ENCODE results near the gene ZNF791. TPM values are rescaled to one million over a fixed set of nuclear protein-coding genes. Genes with fewer than 3 reads are reported as not detected.

The ZNF791 gene
- total and polyA plus RNA-seq, 2 experiments from 2014 or later = 12.2 to 15.3 TPM

DNA sequence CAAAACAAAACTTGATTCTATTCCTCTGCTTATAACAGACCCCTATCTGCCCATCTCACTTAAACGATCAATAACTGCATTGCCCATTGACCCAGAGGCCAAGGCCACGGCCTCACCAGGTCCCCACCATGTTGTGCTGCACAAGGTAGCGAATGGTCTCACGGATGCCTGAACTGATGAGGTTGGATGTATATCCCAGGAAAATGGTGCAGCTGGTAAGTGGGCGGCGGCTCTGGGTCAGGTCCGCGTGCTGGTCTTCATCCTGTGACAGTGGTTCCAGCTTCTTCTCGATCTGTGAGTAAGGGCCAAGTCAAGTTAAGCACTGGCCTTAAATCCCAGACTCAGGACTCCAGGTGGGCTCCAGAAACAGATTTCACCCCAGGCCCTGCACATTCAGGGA, 69.3 kb downstream of the ZNF791 start:
- Histone ChIP-seq H4K20me1 (replicated peaks; ENCODE audit: insufficient read depth) (peaks cover 10% of the 10 kb centered on the region), H3K27me3 (ENCODE audit: insufficient read depth) (no peaks in the 10 kb centered on the region), H3F3A (replicated peaks; ENCODE audit: low read depth) (peaks cover 24% of the 10 kb centered on the region), H3K9me2 (ENCODE audit: insufficient read depth) (no peaks in the 10 kb centered on the region), H3K79me2 (replicated peaks; ENCODE audit: insufficient read depth) (peaks cover 9% of the 10 kb centered on the region), H2AFZ (no peak overlapping the region), H3K27ac (ENCODE audit: low read depth) (no peak overlapping the region), H3K4me1 (ENCODE audit: insufficient read depth) (no peaks in the 10 kb centered on the region), H3K36me3 (ENCODE audit: insufficient read depth) (peaks cover 19% of the 10 kb centered on the region; the same call in 1 of the 2 replicates), H3K4me2 (no peak overlapping the region), H3K4me3 (peak overlapping the region; percentile 60; the same call in 1 of the 2 replicates)
- Mint-ChIP-seq H3K9me3 (peaks cover 4% of the 10 kb centered on the region; the same call in 1 of the 3 replicates), H3K4me3 (peak overlapping the region; percentile 92), H3K4me1 (peaks cover 2% of the 10 kb centered on the region; the same call in 2 of the 3 replicates), H3K36me3 (ENCODE audit: low read depth) (peaks cover 54% of the 10 kb centered on the region), H3K27me3 (ENCODE audit: insufficient read depth, low read depth, poor library complexity) (peaks cover 25% of the 10 kb centered on the region), H3K27ac (no peak overlapping the region)
- TF ChIP-seq ZNF114 (CRISPR knock-in tag; IDR thresholded peaks at IDR 0.05) (no peak), NANOG (IDR thresholded peaks at IDR 0.05; ENCODE audit: borderline replicate concordance) (no peak), CREB1 (CRISPR knock-in tag; IDR thresholded peaks at IDR 0.05; ENCODE audit: low read depth) (no peak), STAT1 (IDR thresholded peaks at IDR 0.05; ENCODE audit: unreplicated experiment) (no peak), EZH2 (IDR thresholded peaks at IDR 0.05; ENCODE audit: low read depth, unreplicated experiment) (no peak), JUNB (IDR thresholded peaks at IDR 0.05; ENCODE audit: unreplicated experiment) (no peak), EZH2phosphoT487 (IDR thresholded peaks at IDR 0.05; ENCODE audit: unreplicated experiment) (no peak), POLR2AphosphoS5 (IDR thresholded peaks at IDR 0.05; ENCODE audit: low read depth) (no peak)
- TF ChIP-seq, protein P1, sequence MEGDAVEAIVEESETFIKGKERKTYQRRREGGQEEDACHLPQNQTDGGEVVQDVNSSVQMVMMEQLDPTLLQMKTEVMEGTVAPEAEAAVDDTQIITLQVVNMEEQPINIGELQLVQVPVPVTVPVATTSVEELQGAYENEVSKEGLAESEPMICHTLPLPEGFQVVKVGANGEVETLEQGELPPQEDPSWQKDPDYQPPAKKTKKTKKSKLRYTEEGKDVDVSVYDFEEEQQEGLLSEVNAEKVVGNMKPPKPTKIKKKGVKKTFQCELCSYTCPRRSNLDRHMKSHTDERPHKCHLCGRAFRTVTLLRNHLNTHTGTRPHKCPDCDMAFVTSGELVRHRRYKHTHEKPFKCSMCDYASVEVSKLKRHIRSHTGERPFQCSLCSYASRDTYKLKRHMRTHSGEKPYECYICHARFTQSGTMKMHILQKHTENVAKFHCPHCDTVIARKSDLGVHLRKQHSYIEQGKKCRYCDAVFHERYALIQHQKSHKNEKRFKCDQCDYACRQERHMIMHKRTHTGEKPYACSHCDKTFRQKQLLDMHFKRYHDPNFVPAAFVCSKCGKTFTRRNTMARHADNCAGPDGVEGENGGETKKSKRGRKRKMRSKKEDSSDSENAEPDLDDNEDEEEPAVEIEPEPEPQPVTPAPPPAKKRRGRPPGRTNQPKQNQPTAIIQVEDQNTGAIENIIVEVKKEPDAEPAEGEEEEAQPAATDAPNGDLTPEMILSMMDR (conservative IDR thresholded peaks at IDR 0.05; ENCODE audit: low read depth in 2 of 2) = no peak
- TF ChIP-seq, protein P2, sequence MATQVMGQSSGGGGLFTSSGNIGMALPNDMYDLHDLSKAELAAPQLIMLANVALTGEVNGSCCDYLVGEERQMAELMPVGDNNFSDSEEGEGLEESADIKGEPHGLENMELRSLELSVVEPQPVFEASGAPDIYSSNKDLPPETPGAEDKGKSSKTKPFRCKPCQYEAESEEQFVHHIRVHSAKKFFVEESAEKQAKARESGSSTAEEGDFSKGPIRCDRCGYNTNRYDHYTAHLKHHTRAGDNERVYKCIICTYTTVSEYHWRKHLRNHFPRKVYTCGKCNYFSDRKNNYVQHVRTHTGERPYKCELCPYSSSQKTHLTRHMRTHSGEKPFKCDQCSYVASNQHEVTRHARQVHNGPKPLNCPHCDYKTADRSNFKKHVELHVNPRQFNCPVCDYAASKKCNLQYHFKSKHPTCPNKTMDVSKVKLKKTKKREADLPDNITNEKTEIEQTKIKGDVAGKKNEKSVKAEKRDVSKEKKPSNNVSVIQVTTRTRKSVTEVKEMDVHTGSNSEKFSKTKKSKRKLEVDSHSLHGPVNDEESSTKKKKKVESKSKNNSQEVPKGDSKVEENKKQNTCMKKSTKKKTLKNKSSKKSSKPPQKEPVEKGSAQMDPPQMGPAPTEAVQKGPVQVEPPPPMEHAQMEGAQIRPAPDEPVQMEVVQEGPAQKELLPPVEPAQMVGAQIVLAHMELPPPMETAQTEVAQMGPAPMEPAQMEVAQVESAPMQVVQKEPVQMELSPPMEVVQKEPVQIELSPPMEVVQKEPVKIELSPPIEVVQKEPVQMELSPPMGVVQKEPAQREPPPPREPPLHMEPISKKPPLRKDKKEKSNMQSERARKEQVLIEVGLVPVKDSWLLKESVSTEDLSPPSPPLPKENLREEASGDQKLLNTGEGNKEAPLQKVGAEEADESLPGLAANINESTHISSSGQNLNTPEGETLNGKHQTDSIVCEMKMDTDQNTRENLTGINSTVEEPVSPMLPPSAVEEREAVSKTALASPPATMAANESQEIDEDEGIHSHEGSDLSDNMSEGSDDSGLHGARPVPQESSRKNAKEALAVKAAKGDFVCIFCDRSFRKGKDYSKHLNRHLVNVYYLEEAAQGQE (IDR thresholded peaks at IDR 0.05; ENCODE audit: unreplicated experiment) = no peak
- TF ChIP-seq, protein P3, sequence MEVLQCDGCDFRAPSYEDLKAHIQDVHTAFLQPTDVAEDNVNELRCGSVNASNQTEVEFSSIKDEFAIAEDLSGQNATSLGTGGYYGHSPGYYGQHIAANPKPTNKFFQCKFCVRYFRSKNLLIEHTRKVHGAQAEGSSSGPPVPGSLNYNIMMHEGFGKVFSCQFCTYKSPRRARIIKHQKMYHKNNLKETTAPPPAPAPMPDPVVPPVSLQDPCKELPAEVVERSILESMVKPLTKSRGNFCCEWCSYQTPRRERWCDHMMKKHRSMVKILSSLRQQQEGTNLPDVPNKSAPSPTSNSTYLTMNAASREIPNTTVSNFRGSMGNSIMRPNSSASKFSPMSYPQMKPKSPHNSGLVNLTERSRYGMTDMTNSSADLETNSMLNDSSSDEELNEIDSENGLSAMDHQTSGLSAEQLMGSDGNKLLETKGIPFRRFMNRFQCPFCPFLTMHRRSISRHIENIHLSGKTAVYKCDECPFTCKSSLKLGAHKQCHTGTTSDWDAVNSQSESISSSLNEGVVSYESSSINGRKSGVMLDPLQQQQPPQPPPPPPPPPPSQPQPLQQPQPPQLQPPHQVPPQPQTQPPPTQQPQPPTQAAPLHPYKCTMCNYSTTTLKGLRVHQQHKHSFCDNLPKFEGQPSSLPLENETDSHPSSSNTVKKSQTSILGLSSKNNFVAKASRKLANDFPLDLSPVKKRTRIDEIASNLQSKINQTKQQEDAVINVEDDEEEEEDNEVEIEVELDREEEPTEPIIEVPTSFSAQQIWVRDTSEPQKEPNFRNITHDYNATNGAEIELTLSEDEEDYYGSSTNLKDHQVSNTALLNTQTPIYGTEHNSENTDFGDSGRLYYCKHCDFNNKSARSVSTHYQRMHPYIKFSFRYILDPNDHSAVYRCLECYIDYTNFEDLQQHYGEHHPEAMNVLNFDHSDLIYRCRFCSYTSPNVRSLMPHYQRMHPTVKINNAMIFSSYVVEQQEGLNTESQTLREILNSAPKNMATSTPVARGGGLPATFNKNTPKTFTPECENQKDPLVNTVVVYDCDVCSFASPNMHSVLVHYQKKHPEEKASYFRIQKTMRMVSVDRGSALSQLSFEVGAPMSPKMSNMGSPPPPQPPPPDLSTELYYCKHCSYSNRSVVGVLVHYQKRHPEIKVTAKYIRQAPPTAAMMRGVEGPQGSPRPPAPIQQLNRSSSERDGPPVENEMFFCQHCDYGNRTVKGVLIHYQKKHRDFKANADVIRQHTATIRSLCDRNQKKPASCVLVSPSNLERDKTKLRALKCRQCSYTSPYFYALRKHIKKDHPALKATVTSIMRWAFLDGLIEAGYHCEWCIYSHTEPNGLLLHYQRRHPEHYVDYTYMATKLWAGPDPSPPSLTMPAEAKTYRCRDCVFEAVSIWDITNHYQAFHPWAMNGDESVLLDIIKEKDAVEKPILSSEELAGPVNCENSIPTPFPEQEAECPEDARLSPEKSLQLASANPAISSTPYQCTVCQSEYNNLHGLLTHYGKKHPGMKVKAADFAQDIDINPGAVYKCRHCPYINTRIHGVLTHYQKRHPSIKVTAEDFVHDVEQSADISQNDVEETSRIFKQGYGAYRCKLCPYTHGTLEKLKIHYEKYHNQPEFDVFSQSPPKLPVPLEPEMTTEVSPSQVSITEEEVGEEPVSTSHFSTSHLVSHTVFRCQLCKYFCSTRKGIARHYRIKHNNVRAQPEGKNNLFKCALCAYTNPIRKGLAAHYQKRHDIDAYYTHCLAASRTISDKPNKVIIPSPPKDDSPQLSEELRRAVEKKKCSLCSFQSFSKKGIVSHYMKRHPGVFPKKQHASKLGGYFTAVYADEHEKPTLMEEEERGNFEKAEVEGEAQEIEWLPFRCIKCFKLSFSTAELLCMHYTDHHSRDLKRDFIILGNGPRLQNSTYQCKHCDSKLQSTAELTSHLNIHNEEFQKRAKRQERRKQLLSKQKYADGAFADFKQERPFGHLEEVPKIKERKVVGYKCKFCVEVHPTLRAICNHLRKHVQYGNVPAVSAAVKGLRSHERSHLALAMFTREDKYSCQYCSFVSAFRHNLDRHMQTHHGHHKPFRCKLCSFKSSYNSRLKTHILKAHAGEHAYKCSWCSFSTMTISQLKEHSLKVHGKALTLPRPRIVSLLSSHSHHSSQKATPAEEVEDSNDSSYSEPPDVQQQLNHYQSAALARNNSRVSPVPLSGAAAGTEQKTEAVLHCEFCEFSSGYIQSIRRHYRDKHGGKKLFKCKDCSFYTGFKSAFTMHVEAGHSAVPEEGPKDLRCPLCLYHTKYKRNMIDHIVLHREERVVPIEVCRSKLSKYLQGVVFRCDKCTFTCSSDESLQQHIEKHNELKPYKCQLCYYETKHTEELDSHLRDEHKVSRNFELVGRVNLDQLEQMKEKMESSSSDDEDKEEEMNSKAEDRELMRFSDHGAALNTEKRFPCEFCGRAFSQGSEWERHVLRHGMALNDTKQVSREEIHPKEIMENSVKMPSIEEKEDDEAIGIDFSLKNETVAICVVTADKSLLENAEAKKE (CRISPR knock-in tag; IDR thresholded peaks at IDR 0.05) = no peak
- TF ChIP-seq, protein P4, sequence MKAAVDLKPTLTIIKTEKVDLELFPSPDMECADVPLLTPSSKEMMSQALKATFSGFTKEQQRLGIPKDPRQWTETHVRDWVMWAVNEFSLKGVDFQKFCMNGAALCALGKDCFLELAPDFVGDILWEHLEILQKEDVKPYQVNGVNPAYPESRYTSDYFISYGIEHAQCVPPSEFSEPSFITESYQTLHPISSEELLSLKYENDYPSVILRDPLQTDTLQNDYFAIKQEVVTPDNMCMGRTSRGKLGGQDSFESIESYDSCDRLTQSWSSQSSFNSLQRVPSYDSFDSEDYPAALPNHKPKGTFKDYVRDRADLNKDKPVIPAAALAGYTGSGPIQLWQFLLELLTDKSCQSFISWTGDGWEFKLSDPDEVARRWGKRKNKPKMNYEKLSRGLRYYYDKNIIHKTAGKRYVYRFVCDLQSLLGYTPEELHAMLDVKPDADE (IDR thresholded peaks at IDR 0.05) = no peak
- ATAC-seq = no peak
- no peak for DNase-seq (ENCODE audit: low spot score)

All from GM23338 (cell line).